Muscle of leg (tissue), 11 donors: ENCODE results near the gene SLC1A2. TPM values are rescaled to one million over a fixed set of nuclear protein-coding genes. Genes with fewer than 3 reads are reported as not detected.

Source experiments
- DNase-seq: peaks from one replicate; pipeline ENCODE4 v3.0.0; 2013
- H3K27ac ChIP-seq: one replicate; pipeline ENCODE4 v1.5.1; 2013; ENCODE audit warnings: mild to moderate bottlenecking, low read length, control low read depth
- H3K27me3 ChIP-seq: one replicate; pipeline ENCODE4 v1.6.1; 2013; ENCODE audit warnings: low read length; ENCODE audit not compliant: control insufficient read depth, insufficient read depth
- H3K36me3 ChIP-seq: one replicate; pipeline ENCODE4 v1.6.1; 2013; ENCODE audit warnings: low read length; ENCODE audit not compliant: control insufficient read depth, insufficient read depth
- H3K4me1 ChIP-seq: one replicate; pipeline ENCODE4 v1.6.1; 2013; ENCODE audit warnings: low read length; ENCODE audit not compliant: control insufficient read depth, insufficient read depth
- H3K4me3 ChIP-seq: one replicate; pipeline ENCODE4 v1.5.1; 2013; ENCODE audit warnings: low read length, control low read depth
- H3K9me3 ChIP-seq: replicated peaks from 2 replicates; pipeline ENCODE4 v1.6.1; 2013; ENCODE audit warnings: low read depth, low read length; ENCODE audit not compliant: control insufficient read depth
- WGBS: methylation state at CpG from one replicate; pipeline ENCODE4 v1.1.5; 2013; ENCODE audit warnings: missing lambda C conversion rate; ENCODE audit not compliant: insufficient coverage; 5-methylcytosine and 5-hydroxymethylcytosine counted together
- polyA plus RNA-seq, 8 donors: library from polyadenylated mRNA; unstranded; fragments of 120-200 nt; gene quantifications; one replicate each; pipeline versions ENCODE4 v1.2.1 to v1.2.3, GENCODE V29; 2013; ENCODE audit warnings: inconsistent platforms in 1 of 8, low replicate concordance in 1 of 8; ENCODE audit not compliant: insufficient read length in 8 of 8, insufficient read depth in 1 of 8
- total RNA-seq: library from RNA; stranded (reverse); fragments of 120-200 nt; gene quantifications from one replicate; pipeline ENCODE4 v1.2.4, GENCODE V29; 2013

SLC1A2 gene
- total and polyA plus RNA-seq, 9 donors = 0.43 to 1.6 (median 1.0) TPM

GRCh38 chr11:35414776-35415175 lies 4.6 kb downstream of the SLC1A2 start:
- Histone ChIP-seq H3K4me3 (no peak overlapping the region), H3K4me1 (peaks cover 13% of the 10 kb centered on the region), H3K27ac (no peak overlapping the region), H3K9me3 (no peaks in the 10 kb centered on the region), H3K36me3 (no peaks in the 10 kb centered on the region), H3K27me3 (peaks cover 43% of the 10 kb centered on the region)
- DNase-seq = no peak
- 38% methylated on average over 1 of the region's 2 CpGs for WGBS

- no peaks in the 10 kb centered on the region for H3K36me3 ChIP-seq
These were observed 5.0 kb downstream of the SLC1A2 start for GRCh38 chr11:35414311-35414710.

GRCh38 chr11:35413598-35413997 lies 5.8 kb downstream of the SLC1A2 start:
- 100% methylated on average over 2 of the region's 3 CpGs for WGBS
- Histone ChIP-seq H3K27ac (no peak overlapping the region), H3K36me3 (no peaks in the 10 kb centered on the region), H3K9me3 (no peaks in the 10 kb centered on the region), H3K4me3 (no peak overlapping the region), H3K27me3 (peaks cover 31% of the 10 kb centered on the region), H3K4me1 (peaks cover 5% of the 10 kb centered on the region)
- DNase-seq = no peak

More at GRCh38 chr11:35414311-35414710, 5.0 kb downstream of the SLC1A2 start:
- no peak overlapping the region for H3K27ac ChIP-seq
- no CpG with 5 or more reads among the region's 6 CpGs for WGBS
- H3K9me3 ChIP-seq = no peaks in the 10 kb centered on the region
- no peak overlapping the region for H3K4me3 ChIP-seq
- no peak for DNase-seq
- peaks cover 9% of the 10 kb centered on the region for H3K4me1 ChIP-seq
- peaks cover 38% of the 10 kb centered on the region for H3K27me3 ChIP-seq

- Histone ChIP-seq H3K27ac (no peak overlapping the region), H3K4me1 (no peaks in the 10 kb centered on the region), H3K27me3 (peaks cover 21% of the 10 kb centered on the region), H3K9me3 (no peaks in the 10 kb centered on the region), H3K4me3 (no peak overlapping the region), H3K36me3 (no peaks in the 10 kb centered on the region)
- WGBS = no CpG with 5 or more reads among the region's 2 CpGs
- peak; percentile 24 for DNase-seq
These were observed 7.1 kb downstream of the SLC1A2 start for GRCh38 chr11:35412285-35412684.

GRCh38 chr11:35407041-35407440 lies 12.3 kb downstream of the SLC1A2 start:
- Histone ChIP-seq H3K4me1 (no peaks in the 10 kb centered on the region), H3K27ac (no peak overlapping the region), H3K27me3 (peaks cover 11% of the 10 kb centered on the region), H3K9me3 (no peaks in the 10 kb centered on the region), H3K4me3 (no peak overlapping the region), H3K36me3 (no peaks in the 10 kb centered on the region)
- WGBS = 100% methylated on average over 1 of the region's 1 CpG
- no peak for DNase-seq

- no peaks in the 10 kb centered on the region for H3K9me3 ChIP-seq
- no peak overlapping the region for H3K27ac ChIP-seq
- H3K4me1 ChIP-seq = no peaks in the 10 kb centered on the region
- H3K4me3 ChIP-seq = no peak overlapping the region
- no peaks in the 10 kb centered on the region for H3K36me3 ChIP-seq
- WGBS = 47% methylated on average over 4 of the region's 7 CpGs
- no peak for DNase-seq
- peaks cover 8% of the 10 kb centered on the region for H3K27me3 ChIP-seq
These were observed 15.0 kb downstream of the SLC1A2 start for GRCh38 chr11:35404388-35404775.

- DNase-seq = no peak
- Histone ChIP-seq H3K27ac (no peak overlapping the region), H3K36me3 (no peaks in the 10 kb centered on the region), H3K4me3 (no peak overlapping the region), H3K9me3 (no peaks in the 10 kb centered on the region), H3K27me3 (peaks cover 8% of the 10 kb centered on the region), H3K4me1 (no peaks in the 10 kb centered on the region)
- 93% methylated on average over 3 of the region's 7 CpGs for WGBS
These were observed 15.5 kb downstream of the SLC1A2 start for GRCh38 chr11:35403765-35404387.

- Histone ChIP-seq H3K4me3 (no peak overlapping the region), H3K36me3 (no peaks in the 10 kb centered on the region), H3K9me3 (no peaks in the 10 kb centered on the region), H3K27me3 (peaks cover 8% of the 10 kb centered on the region), H3K27ac (no peak overlapping the region), H3K4me1 (no peaks in the 10 kb centered on the region)
- DNase-seq = no peak
- WGBS = 80% methylated on average over 1 of the region's 9 CpGs
These were observed 16.4 kb downstream of the SLC1A2 start for GRCh38 chr11:35402751-35403660.

GRCh38 chr11:35398881-35399280 lies 20.5 kb downstream of the SLC1A2 start:
- no peak overlapping the region for H3K27ac ChIP-seq

GRCh38 chr11:35394941-35395340 lies 24.4 kb downstream of the SLC1A2 start:
- Histone ChIP-seq H3K27ac (no peak overlapping the region), H3K27me3 (peaks cover 3% of the 10 kb centered on the region), H3K36me3 (no peaks in the 10 kb centered on the region), H3K4me1 (peaks cover 4% of the 10 kb centered on the region), H3K9me3 (no peaks in the 10 kb centered on the region), H3K4me3 (no peak overlapping the region)
- no peak for DNase-seq
- WGBS = 100% methylated on average over 1 of the region's 5 CpGs

More at GRCh38 chr11:35398881-35399280, 20.5 kb downstream of the SLC1A2 start:
- WGBS = 86% methylated on average over 1 of the region's 1 CpG
- no peak for DNase-seq
- Histone ChIP-seq H3K27me3 (peaks cover 6% of the 10 kb centered on the region), H3K4me1 (no peaks in the 10 kb centered on the region), H3K9me3 (no peaks in the 10 kb centered on the region), H3K4me3 (no peak overlapping the region), H3K36me3 (no peaks in the 10 kb centered on the region)
